Measurements from ENCODE around the gene DIDO1. TPM values are rescaled to one million over a fixed set of nuclear protein-coding genes. Genes with fewer than 3 reads are reported as not detected.

Gene DIDO1
- total and polyA plus RNA-seq, 2 of the 4 experiments (the other 2 are of a cell fraction), result 21.8 to 28.1 TPM

- dilution Hi-C loops (cut with HindIII; ENCODE audit: low sequenced_read_pairs, unreplicated experiment), result no loop called here
- ATAC-seq (ENCODE audit: low read depth), result no peak
- CTCF ChIA-PET, result interaction anchor here (0.9 to 1.4 kb wide), 2 partner anchors 11 to 13 kb away, joined by 3 read pairs; no protein-coding TSS in a partner anchor
Observed at GRCh38 chr20:62888910-62889309, 37.4 kb downstream of the DIDO1 start.

More at GRCh38 chr20:62888910-62889309, 37.4 kb downstream of the DIDO1 start:
- Histone ChIP-seq H4K8ac (ENCODE audit: low read depth in 2 of 2, low read length in 2 of 2) (no peak overlapping the region), H3K18ac (ENCODE audit: low read depth, low read length) (no peak overlapping the region), H3K9me3 (ENCODE audit: control insufficient read depth, insufficient read depth, low read length) (no peaks in the 10 kb centered on the region), H3K9ac (ENCODE audit: low read depth, low read length) (no peak overlapping the region), H3K4me1 (ENCODE audit: control insufficient read depth, insufficient read depth, low read length) (peaks cover 11% of the 10 kb centered on the region), H2BK20ac (ENCODE audit: low read depth, low read length) (no peak overlapping the region), H4K20me1 (ENCODE audit: insufficient read depth, low read length) (peaks cover 20% of the 10 kb centered on the region), H3K79me1 (ENCODE audit: low read depth in 1 of 2, low read length in 2 of 2) (peaks cover 8 to 46% of the 10 kb centered on the region in 2 experiments), H2BK15ac (ENCODE audit: low read depth, low read length) (no peak overlapping the region), H3K4ac (ENCODE audit: low read depth, low read length) (no peak overlapping the region), H2BK120ac (ENCODE audit: low read depth, low read length) (no peak overlapping the region), H3K27ac (ENCODE audit: insufficient read depth, low read length) (no peak overlapping the region), H3K14ac (replicated peaks; ENCODE audit: low read depth, low read length) (no peak overlapping the region), H2AFZ (replicated peaks; ENCODE audit: low read length, poor library complexity) (no peak overlapping the region), H2AK5ac (ENCODE audit: low read depth, low read length) (no peak overlapping the region), H3K4me2 (ENCODE audit: low read depth, low read length) (no peak overlapping the region), H2AK9ac (replicated peaks; ENCODE audit: low read depth, low read length, poor library complexity) (no peak overlapping the region), H2BK5ac (ENCODE audit: low read depth, low read length, poor library complexity, severe bottlenecking) (no peak overlapping the region), H3K36me3 (ENCODE audit: control insufficient read depth, insufficient read depth, low read length) (peaks cover 63% of the 10 kb centered on the region), H3K27me3 (ENCODE audit: control insufficient read depth, insufficient read depth, low read length) (no peaks in the 10 kb centered on the region), H3K56ac (ENCODE audit: extremely low read depth, insufficient read depth, low read length) (no peak overlapping the region), H4K5ac (ENCODE audit: low read depth, low read length) (no peak overlapping the region), H3K4me3 (ENCODE audit: insufficient read depth, low read depth, low read length) (no peak overlapping the region), H4K91ac (ENCODE audit: insufficient read depth, low read depth, low read length) (no peak overlapping the region), H3K9me1 (ENCODE audit: insufficient read depth, low read length) (peaks cover 11% of the 10 kb centered on the region), H3K23ac (ENCODE audit: low read depth, low read length) (no peak overlapping the region)
- POLR2A ChIA-PET (ENCODE audit: unreplicated experiment), result no interaction called here
- WGBS, 2 experiments (ENCODE audit: extremely low coverage in 2 of 2, insufficient read length in 1 of 2), result 98% methylated on average over 6 of the region's 17 CpGs; no CpG with 5 or more reads in 1 of the 2 experiments
- in situ Hi-C loops (cut with MboI; ENCODE audit: low sequenced_read_pairs), result no loop called here
- BruUV-seq (replicated peaks), result no TSS peak
- TF ChIP-seq MXI1 (IDR thresholded peaks at IDR 0.05; ENCODE audit: borderline replicate concordance, low read depth, low read length) (no peak), RFX5 (IDR thresholded peaks at IDR 0.05; ENCODE audit: low read depth, low read length) (no peak), RCOR1 (IDR thresholded peaks at IDR 0.05; ENCODE audit: insufficient replicate concordance, low read length) (no peak), USF2 (IDR thresholded peaks at IDR 0.05; ENCODE audit: low read depth, low read length) (no peak), MAZ (IDR thresholded peaks at IDR 0.05; ENCODE audit: borderline replicate concordance, low read depth, low read length) (no peak), CEBPB (IDR thresholded peaks at IDR 0.05; ENCODE audit: low read depth, low read length) (no peak), POLR2A (IDR thresholded peaks at IDR 0.05; ENCODE audit: low read depth, low read length) (no peak), ELK1 (IDR thresholded peaks at IDR 0.05; ENCODE audit: borderline replicate concordance, low read depth, low read length) (no peak), FOS (IDR thresholded peaks at IDR 0.05; ENCODE audit: low read depth, low read length) (no peak), RAD21 (IDR thresholded peaks at IDR 0.05; ENCODE audit: low read length) (no peak), BHLHE40 (IDR thresholded peaks at IDR 0.05; ENCODE audit: low read depth, low read length) (no peak), CHD1 (IDR thresholded peaks at IDR 0.05; ENCODE audit: low read depth, low read length) (no peak), MAFK (IDR thresholded peaks at IDR 0.05; ENCODE audit: low read depth, low read length) (no peak), NFE2L2 (IDR thresholded peaks at IDR 0.05; ENCODE audit: low read depth, low read length) (no peak), CTCF (conservative IDR thresholded peaks at IDR 0.05; ENCODE audit: low read depth, low read length) (no peak), SMC3 (IDR thresholded peaks at IDR 0.05; ENCODE audit: low read depth, low read length) (no peak)
- no peak for DNase-seq
- intact Hi-C loops (cut with micrococcal nuclease), result no loop called here

All from IMR-90 (cell line).